ENCODE data around the gene CCNE1. TPM values are rescaled to one million over a fixed set of nuclear protein-coding genes. Genes with fewer than 3 reads are reported as not detected.
A peak's percentile ranks its signal among the peaks of the same experiment; 100 is the strongest.

CCNE1 gene
- total and polyA plus RNA-seq, 2 of the 13 experiments (the other 11 are each of a cell fraction or from before 2014, with no cell fraction given), result 16.0 to 50.6 TPM

- TF ChIP-seq YY1 (IDR thresholded peaks at IDR 0.05; ENCODE audit: insufficient read depth, insufficient replicate concordance, low read depth, low read length) (peak; percentile 30), ZNF672 (CRISPR knock-in tag; IDR thresholded peaks at IDR 0.05) (no peak), ZNF747 (CRISPR knock-in tag; IDR thresholded peaks at IDR 0.05; ENCODE audit: borderline replicate concordance) (no peak), PLRG1 (conservative IDR thresholded peaks at IDR 0.05) (no peak), PPARG (CRISPR knock-in tag; conservative IDR thresholded peaks at IDR 0.05) (no peak), ZFAT (CRISPR knock-in tag; conservative IDR thresholded peaks at IDR 0.05) (no peak), ZNF639 (CRISPR knock-in tag; conservative IDR thresholded peaks at IDR 0.05) (no peak), EP300 (IDR thresholded peaks at IDR 0.05; ENCODE audit: low read depth in 2 of 2, low read length in 2 of 2) (no peak), EP300 (CRISPR knock-in tag; IDR thresholded peaks at IDR 0.05; ENCODE audit: borderline replicate concordance) (no peak), ZNF274 (CRISPR knock-in tag; IDR thresholded peaks at IDR 0.05) (0 out of 2 replicates have a peak, but pooled peaks have one; percentile 8), ZNF326 (CRISPR knock-in tag; IDR thresholded peaks at IDR 0.05; ENCODE audit: borderline replicate concordance) (no peak), FOXP4 (CRISPR knock-in tag; IDR thresholded peaks at IDR 0.05) (no peak), TAF1 (CRISPR knock-in tag; IDR thresholded peaks at IDR 0.05) (peak; percentile 26; the same call in 1 of the 2 replicates), RERE (CRISPR knock-in tag; IDR thresholded peaks at IDR 0.05; ENCODE audit: low read depth) (no peak), ZBTB33 (CRISPR knock-in tag; IDR thresholded peaks at IDR 0.05) (peak; percentile 77; the same call in 1 of the 2 replicates), PATZ1 (CRISPR knock-in tag; IDR thresholded peaks at IDR 0.05) (peak; percentile 50; the same call in 1 of the 2 replicates)
Measured at GRCh38 chr19:29873024-29873800, 61.4 kb downstream of the CCNE1 start (continued).
